SK-N-SH treated with all-trans-retinoic acid at 6 μM for 48 hours (cell line): ENCODE measurements around the gene SORCS3.

Source experiments
- ATAC-seq: fragments of 200-7000 bp; cut with Tn5 transposase; 3 replicates; pipeline ENCODE4 v1.9.1; 2020; ENCODE audit warnings: mild to moderate bottlenecking, moderate library complexity
- BACH2 ChIP-seq: fragments of 250-450 bp; sonication (Bioruptor Pico); IDR thresholded peaks from 2 replicates; pipeline ENCODE4 v1.9.0; 2021; ENCODE audit warnings: mild to moderate bottlenecking, borderline replicate concordance
- CSDC2 ChIP-seq: fragments of 250-450 bp; sonication (Bioruptor Pico); IDR thresholded peaks from 2 replicates; pipeline ENCODE4 v1.5.0; 2020; ENCODE audit warnings: mild to moderate bottlenecking, moderate library complexity
- ESRRG ChIP-seq: fragments of 250-450 bp; sonication (Bioruptor Pico); IDR thresholded peaks from 2 replicates; pipeline ENCODE4 v1.6.1; 2021; ENCODE audit warnings: mild to moderate bottlenecking
- GLIS3 ChIP-seq: fragments of 250-450 bp; sonication (Bioruptor Pico); IDR thresholded peaks from 2 replicates; pipeline ENCODE4 v1.5.0; 2020; ENCODE audit warnings: mild to moderate bottlenecking, moderate library complexity
- ISL1 ChIP-seq: fragments of 250-450 bp; sonication (Bioruptor Pico); IDR thresholded peaks from 2 replicates; pipeline ENCODE4 v2.1.2; 2022; ENCODE audit warnings: mild to moderate bottlenecking, moderate library complexity
- OSR1 ChIP-seq: fragments of 250-450 bp; sonication (Bioruptor Pico); IDR thresholded peaks from 2 replicates; pipeline ENCODE4 v1.8.0; 2022; ENCODE audit warnings: moderate library complexity, mild to moderate bottlenecking, inconsistent platforms
- PPARA ChIP-seq: fragments of 250-450 bp; sonication (Bioruptor Pico); IDR thresholded peaks from 2 replicates; pipeline ENCODE4 v1.5.0; 2020; ENCODE audit warnings: mild to moderate bottlenecking, borderline replicate concordance
- RARB ChIP-seq: fragments of 250-450 bp; sonication (Bioruptor Pico); IDR thresholded peaks from 2 replicates; pipeline ENCODE4 v1.8.0; 2021; ENCODE audit warnings: mild to moderate bottlenecking, moderate library complexity
- SNAI2 ChIP-seq: fragments of 250-450 bp; sonication (Bioruptor Pico); IDR thresholded peaks from 2 replicates; pipeline ENCODE4 v1.5.0; 2020; ENCODE audit warnings: mild to moderate bottlenecking, moderate library complexity
- TCF4 ChIP-seq: fragments of 250-450 bp; sonication (Bioruptor Pico); IDR thresholded peaks from 2 replicates; pipeline ENCODE4 v1.8.0; 2021; ENCODE audit warnings: mild to moderate bottlenecking, moderate library complexity, borderline replicate concordance
- TOX ChIP-seq: fragments of 250-450 bp; sonication (Bioruptor Pico); IDR thresholded peaks from 2 replicates; pipeline ENCODE4 v1.8.0; 2021; ENCODE audit warnings: mild to moderate bottlenecking, moderate library complexity, borderline replicate concordance
- ZC3H10 ChIP-seq: fragments of 250-450 bp; sonication (Bioruptor Pico); IDR thresholded peaks from 2 replicates; pipeline ENCODE4 v1.5.1; 2021; ENCODE audit warnings: mild to moderate bottlenecking, moderate library complexity
- ZFP3 ChIP-seq: fragments of 250-450 bp; sonication (Bioruptor Pico); IDR thresholded peaks from 2 replicates; pipeline ENCODE4 v1.5.0; 2020; ENCODE audit warnings: mild to moderate bottlenecking, moderate library complexity
- ZFP30 ChIP-seq: fragments of 450-650 bp; formaldehyde crosslinking; IDR thresholded peaks from 2 replicates; pipeline ENCODE4 v1.5.0; 2022; ENCODE audit warnings: mild to moderate bottlenecking, moderate library complexity
- ZNF565 ChIP-seq: fragments of 450-650 bp; formaldehyde crosslinking; conservative IDR thresholded peaks from 2 replicates; pipeline ENCODE4 v1.5.0; 2020; ENCODE audit warnings: low read depth, mild to moderate bottlenecking, moderate library complexity
- ZNF70 ChIP-seq: fragments of 450-650 bp; formaldehyde crosslinking; IDR thresholded peaks from 2 replicates; pipeline ENCODE4 v1.5.0; 2020; ENCODE audit warnings: mild to moderate bottlenecking, moderate library complexity
- ZNF8 ChIP-seq: fragments of 450-650 bp; formaldehyde crosslinking; IDR thresholded peaks from 2 replicates; pipeline ENCODE4 v1.5.0; 2020; ENCODE audit warnings: mild to moderate bottlenecking, moderate library complexity
- TF ChIP-seq, protein P1 (sequence below): fragments of 250-450 bp; sonication (Bioruptor Pico); IDR thresholded peaks from 2 replicates; pipeline ENCODE4 v1.5.0; 2020; ENCODE audit warnings: mild to moderate bottlenecking, moderate library complexity
- TF ChIP-seq, protein P2 (sequence below): fragments of 250-450 bp; sonication (Bioruptor Pico); IDR thresholded peaks from 2 replicates; pipeline ENCODE4 v1.5.1; 2020; ENCODE audit warnings: low read depth, mild to moderate bottlenecking, moderate library complexity
- TF ChIP-seq, protein P3 (sequence below): fragments of 250-450 bp; sonication (Bioruptor Pico); IDR thresholded peaks from 2 replicates; pipeline ENCODE4 v1.8.0; 2021; ENCODE audit warnings: low read depth, mild to moderate bottlenecking, moderate library complexity, borderline replicate concordance

SORCS3 gene

DNA sequence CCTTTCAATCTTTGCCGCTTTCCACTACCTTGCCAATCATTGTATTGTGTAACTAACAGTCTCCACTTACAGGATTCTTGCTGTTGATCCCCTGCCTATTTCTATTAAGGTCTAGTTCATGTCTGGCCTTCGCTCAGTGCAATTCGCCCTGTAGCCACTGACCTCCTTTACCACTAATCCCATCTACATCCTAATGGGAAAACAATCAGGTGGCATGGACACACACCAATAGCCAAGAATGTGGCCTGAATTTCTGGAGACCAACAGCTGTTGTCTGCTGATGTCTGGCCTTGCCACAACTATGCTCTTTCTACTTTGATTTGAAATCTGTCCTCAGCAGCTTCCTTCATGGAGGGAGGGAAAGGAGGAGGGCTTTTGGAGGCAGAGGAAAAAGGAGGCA is 546.2 kb downstream of the SORCS3 start:
- ATAC-seq, result no peak
- TF ChIP-seq RARB (CRISPR knock-in tag), result no peak
- no peak for TF ChIP-seq ZFP30 (CRISPR knock-in tag)
- TF ChIP-seq BACH2, result no peak
- TF ChIP-seq, protein P1, sequence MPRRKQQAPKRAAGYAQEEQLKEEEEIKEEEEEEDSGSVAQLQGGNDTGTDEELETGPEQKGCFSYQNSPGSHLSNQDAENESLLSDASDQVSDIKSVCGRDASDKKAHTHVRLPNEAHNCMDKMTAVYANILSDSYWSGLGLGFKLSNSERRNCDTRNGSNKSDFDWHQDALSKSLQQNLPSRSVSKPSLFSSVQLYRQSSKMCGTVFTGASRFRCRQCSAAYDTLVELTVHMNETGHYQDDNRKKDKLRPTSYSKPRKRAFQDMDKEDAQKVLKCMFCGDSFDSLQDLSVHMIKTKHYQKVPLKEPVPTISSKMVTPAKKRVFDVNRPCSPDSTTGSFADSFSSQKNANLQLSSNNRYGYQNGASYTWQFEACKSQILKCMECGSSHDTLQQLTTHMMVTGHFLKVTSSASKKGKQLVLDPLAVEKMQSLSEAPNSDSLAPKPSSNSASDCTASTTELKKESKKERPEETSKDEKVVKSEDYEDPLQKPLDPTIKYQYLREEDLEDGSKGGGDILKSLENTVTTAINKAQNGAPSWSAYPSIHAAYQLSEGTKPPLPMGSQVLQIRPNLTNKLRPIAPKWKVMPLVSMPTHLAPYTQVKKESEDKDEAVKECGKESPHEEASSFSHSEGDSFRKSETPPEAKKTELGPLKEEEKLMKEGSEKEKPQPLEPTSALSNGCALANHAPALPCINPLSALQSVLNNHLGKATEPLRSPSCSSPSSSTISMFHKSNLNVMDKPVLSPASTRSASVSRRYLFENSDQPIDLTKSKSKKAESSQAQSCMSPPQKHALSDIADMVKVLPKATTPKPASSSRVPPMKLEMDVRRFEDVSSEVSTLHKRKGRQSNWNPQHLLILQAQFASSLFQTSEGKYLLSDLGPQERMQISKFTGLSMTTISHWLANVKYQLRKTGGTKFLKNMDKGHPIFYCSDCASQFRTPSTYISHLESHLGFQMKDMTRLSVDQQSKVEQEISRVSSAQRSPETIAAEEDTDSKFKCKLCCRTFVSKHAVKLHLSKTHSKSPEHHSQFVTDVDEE (CRISPR knock-in tag), result no peak

DNA sequence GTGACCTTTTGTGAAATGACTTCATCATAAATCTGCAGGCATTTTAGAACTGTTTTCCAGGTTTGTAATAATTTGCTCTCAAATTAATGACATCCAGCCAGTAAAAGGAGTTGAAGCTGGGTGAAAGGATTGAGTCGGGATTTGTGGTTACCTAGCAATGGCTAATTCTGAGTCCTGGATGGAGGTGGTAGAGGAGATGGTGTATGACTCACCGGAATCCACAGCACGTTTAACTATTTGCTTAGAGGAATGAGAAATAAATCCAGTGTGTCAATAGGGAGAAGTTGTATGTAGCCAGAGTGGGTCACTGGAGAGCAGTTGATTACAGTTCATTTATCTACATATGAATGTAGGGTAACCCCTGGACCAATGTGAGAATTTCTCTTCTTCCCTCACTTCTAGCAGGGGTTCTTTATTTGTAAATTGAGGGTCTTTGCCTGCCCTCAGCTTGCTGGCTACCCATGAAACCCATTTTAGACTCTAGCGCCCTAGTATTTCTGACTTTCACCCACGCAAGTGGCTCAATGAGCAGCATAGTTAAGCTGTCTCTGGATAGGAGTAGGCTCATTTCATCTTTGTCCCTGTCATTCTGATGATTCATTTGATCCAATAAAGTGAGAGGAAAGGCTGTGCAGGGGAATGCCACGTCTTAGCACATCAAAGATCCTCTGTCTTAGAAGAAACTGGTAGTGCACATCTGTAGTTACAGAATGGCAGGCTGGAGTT is 547.8 kb downstream of the SORCS3 start:
- TF ChIP-seq TOX (CRISPR knock-in tag), result no peak
- TF ChIP-seq TCF4 (CRISPR knock-in tag), result no peak
- TF ChIP-seq ESRRG (CRISPR knock-in tag), result no peak
- TF ChIP-seq SNAI2 (CRISPR knock-in tag), result no peak
- no peak for TF ChIP-seq PPARA (CRISPR knock-in tag)
- TF ChIP-seq ZNF565 (CRISPR knock-in tag), result no peak
- ATAC-seq, result no peak

DNA sequence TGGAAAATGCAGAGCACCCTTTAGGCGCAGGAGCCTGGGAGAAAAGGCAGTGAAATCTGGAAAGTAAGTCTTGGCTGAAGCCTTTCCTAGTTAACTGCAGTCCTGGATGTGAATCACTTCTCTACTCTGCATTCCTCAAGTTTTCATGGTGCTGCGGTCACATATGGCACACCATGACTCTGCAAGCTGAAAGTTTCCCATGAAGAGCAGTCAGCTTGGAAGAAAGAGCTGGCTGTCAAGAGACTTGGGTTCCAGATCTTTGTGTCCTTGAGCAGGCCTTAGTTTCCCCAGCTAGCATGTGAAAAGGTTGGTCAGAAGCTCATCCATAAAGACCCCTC is 548.3 kb downstream of the SORCS3 start:
- TF ChIP-seq RARB (CRISPR knock-in tag) (no peak), TCF4 (CRISPR knock-in tag) (no peak), PPARA (CRISPR knock-in tag) (no peak), ZFP3 (CRISPR knock-in tag) (no peak), ZFP30 (CRISPR knock-in tag) (no peak), ZNF8 (CRISPR knock-in tag) (no peak), ZNF70 (CRISPR knock-in tag) (no peak), ISL1 (CRISPR knock-in tag) (no peak), ZNF565 (CRISPR knock-in tag) (no peak)
- TF ChIP-seq, protein P2, sequence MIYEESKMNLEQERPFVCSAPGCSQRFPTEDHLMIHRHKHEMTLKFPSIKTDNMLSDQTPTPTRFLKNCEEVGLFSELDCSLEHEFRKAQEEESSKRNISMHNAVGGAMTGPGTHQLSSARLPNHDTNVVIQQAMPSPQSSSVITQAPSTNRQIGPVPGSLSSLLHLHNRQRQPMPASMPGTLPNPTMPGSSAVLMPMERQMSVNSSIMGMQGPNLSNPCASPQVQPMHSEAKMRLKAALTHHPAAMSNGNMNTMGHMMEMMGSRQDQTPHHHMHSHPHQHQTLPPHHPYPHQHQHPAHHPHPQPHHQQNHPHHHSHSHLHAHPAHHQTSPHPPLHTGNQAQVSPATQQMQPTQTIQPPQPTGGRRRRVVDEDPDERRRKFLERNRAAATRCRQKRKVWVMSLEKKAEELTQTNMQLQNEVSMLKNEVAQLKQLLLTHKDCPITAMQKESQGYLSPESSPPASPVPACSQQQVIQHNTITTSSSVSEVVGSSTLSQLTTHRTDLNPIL (CRISPR knock-in tag), result no peak
- no peak for ATAC-seq

DNA sequence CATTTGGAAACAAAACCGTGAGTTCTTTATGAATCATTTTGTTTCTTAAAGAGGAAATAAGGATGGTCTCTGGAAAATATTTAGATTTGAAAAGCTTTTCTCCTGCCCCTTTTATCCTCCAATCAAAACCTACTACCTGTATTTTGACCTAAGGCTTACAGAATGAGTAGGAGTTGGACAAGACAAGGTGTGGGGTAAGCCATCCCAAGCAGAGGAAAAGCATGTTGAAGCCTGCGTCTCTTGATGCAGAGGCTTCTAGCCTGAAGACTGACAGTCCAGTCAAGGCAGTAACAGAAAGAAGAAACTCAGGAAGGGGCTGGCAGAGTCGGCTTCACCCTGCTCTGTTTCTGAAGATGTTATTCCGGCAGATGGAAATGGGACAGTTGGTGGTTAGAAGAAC is 551.1 kb downstream of the SORCS3 start:
- ATAC-seq, result no peak

DNA sequence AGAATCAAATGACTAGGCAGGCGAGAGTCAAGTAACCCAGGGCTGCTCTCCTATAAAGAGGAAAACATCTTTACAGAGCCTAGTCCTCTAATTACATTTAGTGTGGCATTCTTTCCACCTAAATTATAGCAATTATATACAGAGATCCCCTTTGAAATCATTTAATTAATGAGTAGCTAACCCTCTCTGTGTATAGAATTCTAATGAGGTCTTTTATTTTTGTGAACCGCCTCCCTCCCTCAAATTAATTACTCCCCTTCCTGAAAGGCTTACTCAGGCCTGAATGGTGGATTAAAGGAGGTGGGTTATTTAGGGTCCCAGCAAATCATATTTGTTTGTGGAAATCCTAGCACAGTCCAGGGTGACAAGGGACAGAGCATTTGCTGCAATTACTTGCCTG is 551.8 kb downstream of the SORCS3 start:
- ATAC-seq, result no peak
- TF ChIP-seq, protein P2 (CRISPR knock-in tag), result no peak
- TF ChIP-seq ZFP30 (CRISPR knock-in tag) (no peak), OSR1 (CRISPR knock-in tag) (no peak), BACH2 (no peak), RARB (CRISPR knock-in tag) (no peak), ZC3H10 (CRISPR knock-in tag) (no peak), TCF4 (CRISPR knock-in tag) (no peak), ZNF8 (CRISPR knock-in tag) (no peak), ISL1 (CRISPR knock-in tag) (no peak), SNAI2 (CRISPR knock-in tag) (no peak), ZNF70 (CRISPR knock-in tag) (no peak), ZNF565 (CRISPR knock-in tag) (no peak)
- TF ChIP-seq, protein P3, sequence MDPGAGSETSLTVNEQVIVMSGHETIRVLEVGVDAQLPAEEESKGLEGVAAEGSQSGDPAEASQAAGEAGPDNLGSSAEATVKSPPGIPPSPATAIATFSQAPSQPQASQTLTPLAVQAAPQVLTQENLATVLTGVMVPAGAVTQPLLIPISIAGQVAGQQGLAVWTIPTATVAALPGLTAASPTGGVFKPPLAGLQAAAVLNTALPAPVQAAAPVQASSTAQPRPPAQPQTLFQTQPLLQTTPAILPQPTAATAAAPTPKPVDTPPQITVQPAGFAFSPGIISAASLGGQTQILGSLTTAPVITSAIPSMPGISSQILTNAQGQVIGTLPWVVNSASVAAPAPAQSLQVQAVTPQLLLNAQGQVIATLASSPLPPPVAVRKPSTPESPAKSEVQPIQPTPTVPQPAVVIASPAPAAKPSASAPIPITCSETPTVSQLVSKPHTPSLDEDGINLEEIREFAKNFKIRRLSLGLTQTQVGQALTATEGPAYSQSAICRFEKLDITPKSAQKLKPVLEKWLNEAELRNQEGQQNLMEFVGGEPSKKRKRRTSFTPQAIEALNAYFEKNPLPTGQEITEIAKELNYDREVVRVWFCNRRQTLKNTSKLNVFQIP (CRISPR knock-in tag), result no peak
- TF ChIP-seq, all 23 proteins: peak for 0

More for the DNA sequence above, 551.1 kb downstream of the SORCS3 start:
- no peak for TF ChIP-seq GLIS3
- no peak for TF ChIP-seq CSDC2 (CRISPR knock-in tag)
- no peak for TF ChIP-seq ZFP3 (CRISPR knock-in tag)
- TF ChIP-seq, protein P2 (CRISPR knock-in tag), result no peak
- TF ChIP-seq ZNF8 (CRISPR knock-in tag), result no peak
- no peak for TF ChIP-seq ISL1 (CRISPR knock-in tag)
